GM13976 (cell line): ENCODE measurements around the gene TMEM52.

ENCODE experiments used
- DNase-seq: peaks from one replicate; pipeline ENCODE4 v3.0.0; 2012; ENCODE audit warnings: low spot score
- CTCF ChIP-seq: IDR thresholded peaks from 2 replicates; pipeline ENCODE4 v1.5.1; 2012; ENCODE audit warnings: borderline replicate concordance, mild to moderate bottlenecking; ENCODE audit not compliant: insufficient read depth; ENCODE audit errors: extremely low read depth, missing control alignments, control extremely low read depth
- in situ Hi-C: fragments of 300-500 bp; cut with MboI; formaldehyde crosslinking; loops from one replicate; pipeline ENCODE4 v1.12.0; 2022; ENCODE audit warnings: low sequenced_read_pairs, mixed read lengths, inconsistent platforms; ENCODE audit not compliant: unreplicated experiment

The TMEM52 gene

GRCh38 chr1:1927751-1928150, 8.7 kb upstream of the TMEM52 start:
- no peak for DNase-seq
- in situ Hi-C loops, result no loop called here
- no peak for TF ChIP-seq CTCF

- no peak for TF ChIP-seq CTCF
- in situ Hi-C loops, result no loop called here
Measured at GRCh38 chr1:1926886-1927660, 8.0 kb upstream of the TMEM52 start.

GRCh38 chr1:1926346-1926811, 7.3 kb upstream of the TMEM52 start:
- TF ChIP-seq CTCF, result no peak
- DNase-seq, result no peak
- in situ Hi-C loops, result no loop called here

More at GRCh38 chr1:1926886-1927660, 8.0 kb upstream of the TMEM52 start:
- DNase-seq, result no peak

- DNase-seq, result no peak
- TF ChIP-seq CTCF, result no peak
- in situ Hi-C loops, result no loop called here
Measured at GRCh38 chr1:1925437-1926345, 6.6 kb upstream of the TMEM52 start.

GRCh38 chr1:1924849-1925248, 5.8 kb upstream of the TMEM52 start:
- TF ChIP-seq CTCF, result no peak
- DNase-seq, result no peak
- in situ Hi-C loops, result no loop called here

GRCh38 chr1:1924386-1924785, 5.3 kb upstream of the TMEM52 start:
- in situ Hi-C loops, result no loop called here
- no peak for TF ChIP-seq CTCF
- no peak for DNase-seq
